PC-9 (cell line): ENCODE results near the gene RNF152.

Source experiments
- EZH2 ChIP-seq: fragments of 200-600 bp; sonication (generic); IDR thresholded peaks from 2 replicates; pipeline ENCODE4 v1.8.0; 2017; ENCODE audit warnings: antibody characterized with exemption, low read depth
- TF ChIP-seq, protein P1 (sequence below): fragments of 200-600 bp; sonication (generic); conservative IDR thresholded peaks from 2 replicates; pipeline ENCODE4 v1.6.1; 2017; ENCODE audit warnings: mixed run types, antibody characterized with exemption, mild to moderate bottlenecking, moderate library complexity

DNA sequence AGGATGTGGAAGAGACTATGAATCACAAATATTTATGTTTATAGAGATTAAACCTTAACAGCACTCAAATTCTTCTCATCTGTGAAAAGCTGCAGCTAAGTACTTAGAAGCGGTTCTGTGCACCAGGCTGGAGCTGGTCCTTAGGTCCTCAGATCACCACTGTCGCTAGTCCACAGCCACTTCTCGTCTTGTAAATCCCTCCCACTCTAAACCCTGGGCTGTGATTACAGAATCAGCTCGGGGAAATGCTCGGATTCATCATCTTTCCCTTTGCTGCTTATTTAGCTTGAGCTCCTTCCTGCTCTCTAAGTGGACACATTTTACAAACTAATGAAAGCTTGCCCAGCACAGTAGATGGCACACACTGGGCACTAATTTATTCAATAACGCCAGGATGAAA lies 61.7 kb downstream of the RNF152 start:
- TF ChIP-seq, protein P1, sequence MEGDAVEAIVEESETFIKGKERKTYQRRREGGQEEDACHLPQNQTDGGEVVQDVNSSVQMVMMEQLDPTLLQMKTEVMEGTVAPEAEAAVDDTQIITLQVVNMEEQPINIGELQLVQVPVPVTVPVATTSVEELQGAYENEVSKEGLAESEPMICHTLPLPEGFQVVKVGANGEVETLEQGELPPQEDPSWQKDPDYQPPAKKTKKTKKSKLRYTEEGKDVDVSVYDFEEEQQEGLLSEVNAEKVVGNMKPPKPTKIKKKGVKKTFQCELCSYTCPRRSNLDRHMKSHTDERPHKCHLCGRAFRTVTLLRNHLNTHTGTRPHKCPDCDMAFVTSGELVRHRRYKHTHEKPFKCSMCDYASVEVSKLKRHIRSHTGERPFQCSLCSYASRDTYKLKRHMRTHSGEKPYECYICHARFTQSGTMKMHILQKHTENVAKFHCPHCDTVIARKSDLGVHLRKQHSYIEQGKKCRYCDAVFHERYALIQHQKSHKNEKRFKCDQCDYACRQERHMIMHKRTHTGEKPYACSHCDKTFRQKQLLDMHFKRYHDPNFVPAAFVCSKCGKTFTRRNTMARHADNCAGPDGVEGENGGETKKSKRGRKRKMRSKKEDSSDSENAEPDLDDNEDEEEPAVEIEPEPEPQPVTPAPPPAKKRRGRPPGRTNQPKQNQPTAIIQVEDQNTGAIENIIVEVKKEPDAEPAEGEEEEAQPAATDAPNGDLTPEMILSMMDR = no peak
- no peak for TF ChIP-seq EZH2
